Neural crest cell (in vitro differentiated cells): ENCODE results near the gene GOLGA6D. TPM values are rescaled to one million over a fixed set of nuclear protein-coding genes. Genes with fewer than 3 reads are reported as not detected.
"Not testable (repeated sequence)": the region's sequence is repeated elsewhere in the genome, so short reads cannot be mapped to it uniquely, and the experiment has no call there.

ENCODE experiments used
- DNase-seq: peaks from one replicate; pipeline ENCODE4 v3.0.0; 2021; ENCODE audit warnings: low read depth, mixed read lengths, low spot score
- H3K27ac Mint-ChIP-seq: one replicate; pipeline ENCODE4 v1.8.0; 2021; ENCODE audit warnings: mild to moderate bottlenecking, mixed read lengths; ENCODE audit not compliant: unreplicated experiment
- H3K27me3 Mint-ChIP-seq: 2 replicates; pipeline ENCODE4 v1.8.0; 2021; ENCODE audit warnings: low read depth, mild to moderate bottlenecking, mixed read lengths
- H3K36me3 Mint-ChIP-seq: 2 replicates; pipeline ENCODE4 v1.8.0; 2021; ENCODE audit warnings: low read depth, mild to moderate bottlenecking, mixed read lengths
- H3K4me1 Mint-ChIP-seq: 2 replicates; pipeline ENCODE4 v1.8.0; 2021; ENCODE audit warnings: mixed read lengths
- H3K4me3 Mint-ChIP-seq: one replicate; pipeline ENCODE4 v1.8.0; 2021; ENCODE audit warnings: mild to moderate bottlenecking, mixed read lengths
- H3K9me3 Mint-ChIP-seq: 2 replicates; pipeline ENCODE4 v1.8.0; 2021; ENCODE audit warnings: mixed read lengths
- CTCF ChIP-seq: fragments of 200-600 bp; sonication (generic); conservative IDR thresholded peaks from 2 replicates; pipeline ENCODE4 v1.5.0; 2021; ENCODE audit warnings: antibody characterized with exemption, mild to moderate bottlenecking
- total RNA-seq: library from RNA; stranded (reverse); gene quantifications from 2 replicates; pipeline ENCODE4 v1.2.1, GENCODE V29; 2021

Gene GOLGA6D
- total RNA-seq, 1 donor from 2014 or later = not detected

- no peak for DNase-seq
- Mint-ChIP-seq H3K36me3 (no peaks in the 10 kb centered on the region), H3K27me3 (peaks cover 2% of the 10 kb centered on the region), H3K4me1 (no peaks in the 10 kb centered on the region), H3K4me3 (no peak overlapping the region), H3K9me3 (no peaks in the 10 kb centered on the region), H3K27ac (no peak overlapping the region)
- TF ChIP-seq CTCF = no peak
Measured at GRCh38 chr15:75327005-75327404, 44.4 kb downstream of the GOLGA6D start.

GRCh38 chr15:75327491-75327890, 44.9 kb downstream of the GOLGA6D start:
- no peak for DNase-seq
- no peak for TF ChIP-seq CTCF
- no peaks in the 10 kb centered on the region for H3K27me3 Mint-ChIP-seq
- no peak overlapping the region for H3K4me3 Mint-ChIP-seq
- H3K36me3 Mint-ChIP-seq = no peaks in the 10 kb centered on the region
- no peak overlapping the region for H3K27ac Mint-ChIP-seq
- H3K4me1 Mint-ChIP-seq = no peaks in the 10 kb centered on the region
- no peaks in the 10 kb centered on the region for H3K9me3 Mint-ChIP-seq

DNA sequence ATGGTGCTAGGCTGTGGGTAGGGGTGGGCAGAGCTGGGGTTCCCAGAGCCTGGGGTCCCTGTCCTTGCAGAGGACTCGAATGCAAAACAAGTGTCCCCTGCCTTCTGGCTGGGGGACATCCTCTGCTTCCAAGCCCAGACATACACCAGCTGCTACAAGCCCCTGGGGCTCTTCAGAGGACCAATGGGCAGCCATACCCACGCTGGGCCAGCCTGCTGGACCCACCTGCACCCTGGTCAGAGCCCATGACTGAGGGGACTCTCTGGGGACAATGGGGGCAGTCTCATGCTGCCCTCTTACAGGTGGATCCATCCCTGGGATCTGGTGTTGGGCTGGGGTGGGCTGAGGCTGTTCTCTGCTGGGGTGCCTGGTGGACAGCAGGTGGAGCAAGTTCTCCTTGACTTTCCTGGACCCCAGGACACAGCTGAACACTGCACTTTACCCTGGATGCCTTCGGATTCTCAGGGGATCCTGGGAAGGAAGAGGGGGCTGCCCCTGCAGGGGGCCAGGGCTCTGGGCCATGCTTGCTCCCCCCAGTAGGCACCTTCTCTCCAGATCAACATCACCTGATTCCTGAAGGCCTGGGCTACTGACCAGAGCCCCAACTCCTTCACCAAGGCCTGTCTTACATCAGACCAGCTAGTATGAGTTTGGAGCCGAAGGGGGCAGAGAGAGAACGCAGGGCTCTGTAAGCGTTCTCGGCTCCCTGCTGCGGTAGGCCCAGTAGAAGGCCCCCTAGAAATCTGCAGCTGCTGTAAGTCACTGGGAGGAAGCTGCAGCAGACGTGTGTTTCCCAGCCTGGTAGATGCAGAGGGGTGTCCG, 46.1 kb downstream of the GOLGA6D start:
- Mint-ChIP-seq H3K27ac (no peak overlapping the region), H3K36me3 (no peaks in the 10 kb centered on the region), H3K27me3 (no peaks in the 10 kb centered on the region), H3K4me3 (no peak overlapping the region), H3K9me3 (no peaks in the 10 kb centered on the region), H3K4me1 (no peaks in the 10 kb centered on the region)
- TF ChIP-seq CTCF = no peak
- DNase-seq = no peak

- no peak overlapping the region for H3K4me3 Mint-ChIP-seq
- H3K27ac Mint-ChIP-seq = no peak overlapping the region
- H3K27me3 Mint-ChIP-seq = no peaks in the 10 kb centered on the region
- no peaks in the 10 kb centered on the region for H3K4me1 Mint-ChIP-seq
- no peaks in the 10 kb centered on the region for H3K36me3 Mint-ChIP-seq
- no peaks in the 10 kb centered on the region for H3K9me3 Mint-ChIP-seq
- no peak for TF ChIP-seq CTCF
- DNase-seq = no peak
Measured at GRCh38 chr15:75329571-75329970, 46.9 kb downstream of the GOLGA6D start.

DNA sequence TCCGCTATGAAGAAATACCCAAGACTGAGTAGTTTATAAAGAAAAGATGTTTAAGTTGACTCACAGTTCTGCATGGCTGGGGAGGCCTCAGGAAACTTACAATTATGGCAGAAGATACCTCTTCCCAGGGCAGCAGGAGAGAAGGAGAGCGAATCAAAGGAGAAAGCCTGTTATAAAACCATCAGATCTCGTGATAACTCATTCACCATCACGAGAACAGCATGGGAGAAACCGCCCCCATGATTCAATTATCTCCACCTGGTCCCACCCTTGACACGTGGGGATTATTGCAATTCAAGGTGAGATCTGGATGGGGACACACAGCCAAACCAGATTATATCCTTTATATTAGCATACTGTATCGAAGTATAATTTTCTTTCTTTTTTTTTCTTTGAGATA, 49.5 kb downstream of the GOLGA6D start:
- Mint-ChIP-seq H3K4me3 (peak overlapping the region; percentile 29), H3K4me1 (peaks cover 19% of the 10 kb centered on the region)
- not testable (repeated sequence) for H3K27me3 Mint-ChIP-seq, H3K36me3 Mint-ChIP-seq, H3K27ac Mint-ChIP-seq, H3K9me3 Mint-ChIP-seq, DNase-seq

GRCh38 chr15:75333654-75334419, 51.2 kb downstream of the GOLGA6D start:
- not testable (repeated sequence) for H3K36me3 Mint-ChIP-seq, H3K9me3 Mint-ChIP-seq, H3K27me3 Mint-ChIP-seq, H3K27ac Mint-ChIP-seq, H3K4me3 Mint-ChIP-seq, DNase-seq
- H3K4me1 Mint-ChIP-seq = peaks cover 19% of the 10 kb centered on the region
